ENCODE data around the gene KIAA1217.
"Not testable (repeated sequence)": the region's sequence is repeated elsewhere in the genome, so short reads cannot be mapped to it uniquely, and the experiment has no call there.

Gene KIAA1217

DNA sequence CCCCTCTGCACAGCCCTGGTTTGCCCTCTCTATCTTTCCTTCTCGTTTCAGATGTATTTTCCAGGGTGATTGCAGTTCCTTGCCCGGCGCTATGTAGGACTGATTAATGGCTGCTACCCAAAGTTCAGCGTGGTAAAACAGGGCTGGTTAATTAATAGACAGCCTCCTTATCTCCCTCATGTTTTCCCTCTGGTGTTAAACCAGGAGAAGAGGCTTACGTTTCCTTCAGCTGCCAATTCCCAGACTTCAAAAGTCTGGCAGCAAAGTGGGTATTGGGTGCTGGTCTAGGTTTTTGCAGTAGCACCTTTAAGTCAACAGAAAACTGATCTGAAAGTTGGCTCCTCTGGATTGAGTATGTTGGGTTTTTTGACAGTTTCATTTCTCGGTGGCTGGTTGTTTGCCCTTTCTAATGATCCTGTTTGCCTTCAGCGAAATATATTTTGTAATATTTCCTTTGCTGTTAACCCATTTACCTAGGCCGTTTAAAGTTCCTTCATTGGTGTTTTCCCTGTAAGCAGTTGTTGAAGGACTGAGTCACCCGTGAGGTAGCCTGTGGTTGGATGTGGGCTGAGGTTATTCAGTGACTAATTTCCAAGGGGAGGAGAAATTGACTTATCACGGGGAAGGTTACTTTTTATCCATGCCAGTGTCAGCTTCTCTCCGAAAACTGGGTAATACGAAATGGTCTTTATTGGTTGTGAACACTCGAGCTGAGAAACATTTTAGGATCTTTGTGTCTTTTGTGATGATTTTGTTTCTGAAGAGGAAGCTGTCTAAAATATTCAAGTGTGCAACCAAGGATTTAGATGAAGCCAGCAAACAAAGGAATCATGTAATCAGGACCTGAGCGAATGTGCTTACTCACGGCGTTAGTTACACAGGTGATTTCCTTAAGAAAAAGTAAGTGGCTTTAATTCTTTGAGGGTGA is 257.2 kb downstream of the KIAA1217 start:
- peak; percentile 31 to 50 for DNase-seq (ENCODE audit: low read depth in 2 of 2)

DNA sequence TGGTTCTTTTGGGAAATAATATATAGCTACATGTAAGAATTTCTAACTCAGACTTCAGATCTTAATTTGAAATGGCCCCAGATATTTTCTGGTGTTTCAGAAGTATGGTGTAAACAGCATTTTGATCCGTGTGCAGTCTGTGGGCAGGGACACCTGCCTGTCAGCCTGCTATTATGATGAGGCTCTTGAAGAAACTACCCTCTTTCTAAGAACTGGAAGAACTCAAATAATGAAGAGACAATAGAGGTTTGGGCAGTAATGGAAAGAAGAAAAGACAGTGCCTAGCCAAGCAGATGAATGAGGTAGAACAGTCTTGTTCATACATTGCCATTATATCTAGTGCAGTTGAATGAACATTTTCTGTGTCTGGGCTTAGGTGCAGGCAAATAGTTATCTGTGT is 258.2 kb downstream of the KIAA1217 start:
- DNase-seq (ENCODE audit: low read depth in 2 of 2) = no peak

DNA sequence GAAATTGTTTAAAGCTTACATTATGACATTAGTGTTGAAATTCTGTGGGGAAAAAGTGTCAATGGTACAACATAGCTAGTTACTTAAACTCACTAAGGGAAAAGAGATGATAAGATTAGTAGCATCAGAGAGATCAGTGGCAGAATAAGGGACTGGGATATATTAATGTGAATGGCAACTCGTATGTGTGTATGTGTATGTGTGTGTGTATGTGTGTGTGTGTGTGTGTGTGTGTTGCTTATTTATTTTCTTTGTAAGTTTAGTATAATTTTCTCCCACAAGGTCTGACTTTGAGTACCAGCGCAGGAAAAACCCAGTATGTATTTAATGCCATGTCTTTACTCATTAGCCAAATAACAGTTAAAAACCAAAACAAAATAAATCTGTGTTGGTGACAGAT is 258.7 kb downstream of the KIAA1217 start:
- DNase-seq (ENCODE audit: low read depth in 2 of 2) = no peak

DNA sequence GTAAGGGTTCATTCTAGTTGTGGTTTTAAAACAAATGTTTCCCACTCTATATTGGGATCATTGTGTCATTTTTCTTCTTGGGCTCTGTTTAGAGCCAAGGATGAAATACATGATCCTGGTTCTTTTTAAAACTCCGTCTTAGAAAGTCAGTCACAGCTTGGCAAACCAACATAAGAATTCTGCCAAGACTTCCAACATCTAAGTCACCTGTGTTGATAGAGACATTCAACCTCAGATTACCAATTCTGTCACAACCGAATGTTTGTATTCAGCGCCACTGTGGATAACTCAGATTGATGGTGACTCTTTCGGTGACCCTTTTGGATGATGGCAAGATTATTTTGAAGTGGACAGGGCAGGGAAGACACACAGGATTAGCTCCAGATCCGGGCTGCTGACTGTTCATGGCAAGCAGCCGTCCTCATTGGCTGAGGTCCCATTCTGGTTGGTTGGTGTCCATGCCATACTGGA is 259.4 kb downstream of the KIAA1217 start:
- DNase-seq (ENCODE audit: low read depth in 2 of 2) = no peak

DNA sequence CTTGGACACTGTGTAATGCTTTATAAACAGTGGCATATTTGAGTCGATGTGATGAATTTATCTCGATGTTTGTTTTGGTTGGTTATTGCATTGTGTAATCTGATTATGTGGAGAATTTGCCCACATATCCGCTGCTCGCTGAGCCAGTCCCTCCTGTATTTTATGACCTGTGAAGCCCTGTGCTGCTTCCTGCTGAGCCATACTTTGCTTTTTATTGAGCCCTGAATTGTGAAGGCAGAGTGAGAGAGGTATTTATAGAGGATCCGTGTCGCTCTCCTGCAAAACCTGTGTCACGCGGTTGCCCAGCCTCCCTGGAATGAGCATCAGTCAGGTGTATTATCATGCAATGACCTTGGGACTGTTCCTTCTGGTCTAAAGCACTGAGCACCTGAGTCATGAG is 261.1 kb downstream of the KIAA1217 start:
- no peak for DNase-seq (ENCODE audit: low read depth in 2 of 2)

DNA sequence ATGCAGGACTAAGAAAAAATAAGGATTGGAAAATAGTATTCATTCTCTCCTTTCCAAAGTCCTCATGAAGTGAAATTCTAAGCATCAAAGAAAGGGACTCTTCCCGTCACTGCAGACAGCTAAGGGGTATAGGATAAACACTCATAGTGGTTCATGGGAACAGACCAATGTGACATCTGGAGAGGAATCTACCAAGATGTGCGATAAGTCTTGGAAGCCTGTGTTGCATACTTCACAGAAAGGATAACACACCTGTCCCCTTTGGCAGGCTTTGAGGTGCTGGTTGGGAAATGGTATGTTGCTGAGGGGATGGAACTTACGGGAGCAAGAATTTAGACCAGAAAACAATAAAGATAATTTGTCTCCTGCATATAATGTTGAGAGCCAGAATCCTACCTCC is 266.7 kb downstream of the KIAA1217 start:
- DNase-seq (ENCODE audit: low read depth in 2 of 2) = no peak

DNA sequence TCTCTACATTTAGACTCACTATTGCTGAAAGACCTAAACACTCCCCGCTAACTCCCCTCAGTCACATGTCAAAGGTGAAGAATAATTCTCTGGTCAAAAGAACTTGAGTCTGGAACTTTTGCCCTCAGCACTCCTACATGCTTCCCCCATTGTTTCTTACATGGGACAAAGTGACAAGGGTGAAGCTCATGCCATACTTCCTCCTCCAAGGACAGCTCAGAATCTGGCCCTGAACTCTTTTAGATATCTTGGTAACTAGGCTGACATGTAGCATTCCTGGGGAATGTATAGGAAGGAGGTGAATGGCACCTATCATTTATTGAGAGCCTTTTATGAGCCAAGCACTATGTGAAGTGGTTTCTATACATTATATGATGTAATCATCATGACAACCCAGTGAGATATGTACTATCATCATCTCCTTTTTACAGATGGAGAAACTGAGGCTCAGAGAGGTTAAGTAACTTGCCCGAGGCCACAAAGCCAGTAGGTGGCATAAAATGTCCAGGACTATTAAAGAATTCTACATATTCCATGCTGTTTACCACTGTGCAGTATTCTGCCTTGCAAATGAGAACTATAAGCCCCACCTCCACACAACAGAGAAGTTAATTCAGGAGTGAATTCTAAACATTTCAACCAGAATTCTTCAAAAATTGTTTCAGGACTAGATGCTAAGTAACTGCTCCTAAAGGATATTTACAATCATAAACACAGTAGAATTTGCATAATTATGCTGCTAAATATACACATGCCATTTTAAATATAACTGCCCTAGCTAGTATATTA is 268.2 kb downstream of the KIAA1217 start:
- no peak for DNase-seq (ENCODE audit: low read depth in 2 of 2)

DNA sequence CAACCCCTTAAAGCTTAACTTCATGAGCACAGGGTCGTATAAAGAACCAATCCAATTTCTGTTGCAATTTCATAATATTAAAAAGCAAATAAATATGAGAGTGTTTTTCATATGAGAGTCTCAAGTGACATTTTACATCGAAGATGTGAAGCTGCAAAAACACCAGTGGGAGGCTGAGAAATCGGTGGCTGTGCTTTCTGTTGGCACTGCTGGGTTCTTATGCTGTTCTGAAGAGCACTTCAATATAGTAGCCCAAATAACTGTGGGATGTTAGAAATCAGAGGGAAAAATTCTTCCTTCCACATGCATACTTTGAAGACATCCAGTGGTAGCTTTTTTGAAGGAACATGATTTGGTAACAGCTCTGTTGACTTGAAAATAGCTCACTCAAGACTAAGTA is 269.0 kb downstream of the KIAA1217 start:
- DNase-seq (ENCODE audit: low read depth in 2 of 2) = no peak

DNA sequence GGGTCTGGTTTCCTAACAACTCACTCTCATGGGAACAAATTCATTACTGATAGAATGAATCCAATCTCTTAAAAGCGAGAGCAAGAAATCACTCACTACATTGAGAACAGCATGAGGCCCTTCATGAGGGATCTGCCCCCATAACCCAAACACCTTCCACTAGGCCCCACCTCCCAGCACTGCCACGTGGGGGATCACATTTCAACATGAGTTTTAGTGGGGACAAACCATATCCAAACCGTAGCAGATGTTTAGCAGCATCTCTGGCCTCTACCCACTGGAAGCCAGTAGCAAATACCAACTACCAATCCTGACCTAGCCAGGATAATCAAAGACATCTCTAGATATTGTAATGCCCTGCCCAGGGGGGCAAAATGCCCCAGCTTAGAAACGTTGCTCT is 270.9 kb downstream of the KIAA1217 start:
- no peak for DNase-seq (ENCODE audit: low read depth in 2 of 2)

DNA sequence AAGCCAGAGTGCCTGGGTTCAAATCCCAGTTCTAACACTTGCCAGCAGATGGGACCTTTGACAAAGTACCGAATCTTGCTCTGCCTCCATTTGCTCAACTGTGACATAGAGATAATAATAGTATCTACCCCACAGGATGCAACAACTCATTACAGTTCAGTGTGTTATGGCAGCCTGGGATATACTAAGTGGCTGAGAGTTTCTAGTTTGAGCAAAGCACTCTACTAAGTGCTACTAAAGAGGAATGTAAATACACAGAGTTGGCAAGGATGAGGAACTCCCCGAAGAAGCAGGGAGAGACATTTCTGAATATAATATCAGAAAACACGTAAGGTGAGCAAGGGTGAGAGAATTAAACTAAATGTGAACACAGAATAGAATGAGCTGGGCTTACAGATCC is 271.5 kb downstream of the KIAA1217 start:
- no peak for DNase-seq (ENCODE audit: low read depth in 2 of 2)

DNA sequence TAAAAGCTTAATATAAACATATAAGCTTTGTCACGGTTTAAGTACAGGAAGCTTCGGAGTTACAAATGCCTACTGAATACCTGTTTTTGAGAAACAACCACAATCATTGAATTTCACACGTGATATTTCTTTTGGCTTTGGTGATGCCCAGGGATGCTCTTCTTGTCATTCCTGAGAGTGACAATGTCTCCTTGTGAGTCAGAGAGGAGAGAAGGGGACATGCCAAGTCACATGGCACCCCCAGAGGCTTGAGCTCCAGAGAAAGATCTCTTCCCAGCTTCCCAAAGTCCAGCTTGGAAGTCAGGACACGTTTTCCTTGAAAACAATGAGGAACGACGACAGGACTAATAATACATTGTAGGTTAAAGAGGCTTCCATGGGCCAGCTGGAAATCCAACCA is 272.3 kb downstream of the KIAA1217 start:
- DNase-seq (ENCODE audit: low read depth in 2 of 2) = no peak

DNA sequence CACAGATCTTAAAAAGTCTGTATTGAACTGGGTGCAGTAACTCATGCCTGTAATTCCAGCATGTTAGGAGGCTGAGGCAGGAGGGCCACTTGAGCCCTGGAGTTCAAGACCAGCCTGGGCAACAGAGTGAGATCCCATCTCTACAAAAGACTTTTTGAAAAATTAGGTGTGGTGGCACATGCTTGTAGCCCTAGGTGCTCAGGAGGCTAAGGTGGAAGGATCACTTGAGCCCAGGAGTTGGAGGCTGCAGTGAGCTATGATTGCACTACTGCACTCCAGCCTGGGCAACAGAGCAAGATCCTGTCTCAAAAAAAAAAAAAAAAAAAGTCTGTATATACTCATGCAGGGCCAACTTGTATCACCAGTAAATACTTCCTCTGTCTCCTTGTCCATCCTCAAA is 273.8 kb downstream of the KIAA1217 start:
- not testable (repeated sequence) for DNase-seq (ENCODE audit: low read depth in 2 of 2)

DNA sequence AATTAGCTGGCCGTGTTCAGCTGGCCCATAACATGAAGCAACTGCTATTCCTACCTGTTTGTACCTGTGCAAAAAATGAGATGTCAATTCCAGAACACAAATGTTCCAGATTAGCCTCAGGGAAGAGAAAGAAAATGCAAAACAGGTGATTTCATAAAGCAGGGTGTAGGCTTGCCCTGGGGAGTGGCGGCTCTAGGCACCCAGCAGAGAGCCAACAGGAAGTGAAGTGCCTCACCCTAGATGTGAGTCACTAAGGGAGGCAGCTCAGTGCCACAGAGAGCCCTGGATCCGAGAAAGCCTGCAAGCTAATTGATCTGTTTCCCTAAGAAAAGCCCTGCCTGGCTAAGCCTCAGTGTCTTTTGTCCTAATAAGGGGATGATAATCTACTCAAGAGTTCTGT is 274.8 kb downstream of the KIAA1217 start:
- DNase-seq (ENCODE audit: low read depth in 2 of 2) = no peak

DNA sequence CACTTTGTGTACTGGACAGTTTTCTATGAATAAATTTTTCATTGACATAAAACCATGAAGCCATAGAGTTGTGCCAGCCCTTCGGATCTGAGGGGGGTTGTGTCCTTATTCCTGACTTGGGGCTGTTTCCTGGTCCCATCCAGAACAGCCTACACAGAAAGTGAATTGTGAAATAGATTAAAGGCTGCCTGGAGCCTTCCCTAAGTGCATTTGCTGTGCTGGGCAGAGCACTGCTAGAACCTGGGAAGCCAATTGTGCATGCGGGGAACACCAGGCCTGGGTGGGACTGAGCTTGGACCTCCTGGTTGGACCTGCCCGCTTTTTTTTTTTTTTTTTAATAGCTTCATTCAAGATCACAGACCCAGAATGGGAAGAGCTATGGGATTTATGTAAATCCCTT is 275.8 kb downstream of the KIAA1217 start:
- DNase-seq (ENCODE audit: low read depth in 2 of 2) = no peak

DNA sequence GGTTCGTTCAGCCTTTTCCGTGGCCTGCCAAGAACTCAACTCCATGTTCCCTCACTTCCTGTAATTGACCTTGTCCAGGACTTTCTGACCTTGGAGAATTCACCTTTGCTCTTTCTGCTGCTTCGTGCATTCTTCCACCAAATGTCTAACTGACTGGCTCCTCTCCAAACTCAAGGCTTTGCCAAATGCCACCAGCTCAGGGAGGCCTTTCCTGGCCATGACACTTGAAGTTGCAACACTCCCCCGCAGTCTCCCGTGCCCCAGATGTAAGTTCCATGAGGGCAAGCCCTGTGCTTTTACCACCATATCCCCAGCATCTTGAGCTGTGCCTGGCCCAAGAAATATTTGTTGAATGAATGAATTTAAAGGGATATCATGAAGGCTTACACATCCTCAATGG is 276.4 kb downstream of the KIAA1217 start:
- DNase-seq (ENCODE audit: low read depth in 2 of 2) = no peak

DNA sequence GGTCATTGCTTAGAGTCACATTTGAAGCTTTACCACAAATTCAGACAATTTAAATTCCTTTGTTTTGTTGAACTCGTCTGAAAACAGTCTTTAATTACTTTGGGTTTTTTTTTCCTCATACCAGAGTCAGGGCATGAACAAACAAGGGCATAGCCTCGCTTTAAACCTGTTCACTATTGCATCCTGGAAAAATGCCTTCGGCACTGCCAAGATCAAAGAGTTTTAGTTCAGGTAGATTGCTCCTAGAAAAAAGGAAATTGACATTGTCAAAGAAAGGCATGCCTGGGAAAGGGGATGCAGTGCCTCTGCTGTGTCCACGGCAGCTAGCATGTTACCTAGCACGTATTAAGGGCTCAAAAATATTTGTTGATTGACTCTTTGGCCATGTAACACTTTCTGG is 279.7 kb downstream of the KIAA1217 start:
- no peak for DNase-seq (ENCODE audit: low read depth in 2 of 2)

DNA sequence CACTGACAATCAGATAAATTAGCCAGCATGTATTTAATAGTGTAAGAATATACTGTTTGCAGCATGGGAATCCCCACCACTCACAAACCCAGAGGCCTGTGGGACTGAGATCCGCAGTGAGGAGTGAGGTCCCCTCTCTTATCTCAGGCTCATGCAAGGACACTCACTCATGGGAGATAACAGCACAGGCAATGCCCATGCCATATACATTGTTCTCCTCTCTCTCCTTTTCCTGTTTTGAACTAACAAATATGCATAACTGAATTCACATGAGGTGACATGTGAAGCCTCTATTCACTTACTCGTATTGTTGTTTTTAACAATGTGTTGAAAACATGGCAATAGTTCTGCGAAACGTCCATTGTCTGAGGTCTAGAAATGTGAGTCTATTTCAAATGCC is 284.2 kb downstream of the KIAA1217 start:
- no peak for DNase-seq (ENCODE audit: low read depth in 2 of 2)

DNA sequence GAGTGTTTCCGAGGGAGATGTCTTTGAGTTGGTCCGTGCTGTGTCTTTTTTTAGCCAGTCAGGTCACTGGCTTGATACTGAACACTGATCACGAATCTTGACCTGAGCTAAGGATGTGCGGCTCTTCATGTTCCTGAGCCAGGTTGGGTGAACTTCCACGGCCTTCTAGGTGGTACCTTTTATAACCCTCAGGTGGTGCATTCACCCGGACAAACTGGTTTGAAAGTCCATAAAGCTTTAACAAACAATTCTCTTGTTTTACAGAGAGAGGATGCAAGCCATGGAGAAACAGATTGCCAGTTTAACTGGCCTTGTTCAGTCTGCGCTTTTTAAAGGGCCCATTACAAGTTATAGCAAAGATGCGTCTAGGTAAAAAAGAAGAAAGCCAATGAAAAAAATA is 285.3 kb downstream of the KIAA1217 start:
- no peak for DNase-seq (ENCODE audit: low read depth in 2 of 2)

DNA sequence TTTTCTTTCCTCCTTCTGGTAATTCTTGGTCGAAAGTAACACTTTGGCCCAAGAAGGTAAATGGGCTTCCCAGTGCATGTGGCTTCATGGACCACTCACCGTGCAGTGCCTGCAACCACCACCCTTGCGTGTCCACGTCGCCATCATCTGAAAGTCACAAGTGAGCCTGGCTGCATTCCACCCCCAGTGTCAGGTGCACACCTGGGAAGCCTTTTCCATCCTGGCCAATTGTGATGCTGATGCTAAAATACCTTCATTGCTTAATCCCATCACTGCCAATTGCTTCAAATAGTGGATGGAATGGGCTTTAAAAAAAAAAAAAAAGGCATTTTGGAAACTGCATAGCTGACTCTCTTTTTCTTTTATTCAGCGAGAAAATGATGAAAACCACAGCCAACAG is 285.8 kb downstream of the KIAA1217 start:
- no peak for DNase-seq (ENCODE audit: low read depth in 2 of 2)

DNA sequence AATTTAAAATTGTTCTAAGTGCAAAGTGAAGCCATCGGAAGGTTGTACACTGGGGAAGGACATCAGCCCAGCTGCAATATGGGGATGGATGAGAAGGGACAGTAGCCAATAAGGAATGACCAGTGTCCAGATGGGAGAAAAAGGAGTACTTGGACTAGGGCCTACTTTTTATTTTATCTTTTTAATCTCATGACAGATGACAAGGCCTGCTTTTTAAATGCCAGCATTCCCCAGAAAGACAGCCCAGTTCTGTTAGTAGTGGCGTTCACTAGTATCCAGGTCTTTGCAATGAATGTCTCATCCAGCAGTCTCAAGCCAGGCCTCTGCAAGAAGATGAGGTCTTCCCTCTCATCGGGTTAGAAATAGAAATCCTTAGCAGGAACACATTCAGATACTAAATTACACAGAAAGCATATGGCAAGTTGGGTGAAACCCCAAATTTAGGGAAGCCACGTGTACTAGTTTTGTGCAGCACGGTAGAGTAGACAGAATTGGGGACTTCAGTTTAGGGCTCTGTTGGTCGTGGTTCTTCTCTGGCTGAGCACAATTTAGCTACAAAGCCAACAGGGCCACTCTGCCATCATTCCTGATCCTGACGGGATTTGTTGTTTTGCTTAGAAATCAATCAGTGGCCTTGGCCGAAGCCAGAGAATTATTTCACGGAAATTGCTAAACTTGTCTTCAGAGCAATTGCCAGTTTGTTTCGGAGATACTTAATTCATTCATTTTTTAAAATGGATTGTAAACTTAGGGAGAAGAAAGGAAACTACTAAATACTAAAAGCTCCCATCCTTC is 286.9 kb downstream of the KIAA1217 start:
- DNase-seq (ENCODE audit: low read depth in 2 of 2) = no peak

DNA sequence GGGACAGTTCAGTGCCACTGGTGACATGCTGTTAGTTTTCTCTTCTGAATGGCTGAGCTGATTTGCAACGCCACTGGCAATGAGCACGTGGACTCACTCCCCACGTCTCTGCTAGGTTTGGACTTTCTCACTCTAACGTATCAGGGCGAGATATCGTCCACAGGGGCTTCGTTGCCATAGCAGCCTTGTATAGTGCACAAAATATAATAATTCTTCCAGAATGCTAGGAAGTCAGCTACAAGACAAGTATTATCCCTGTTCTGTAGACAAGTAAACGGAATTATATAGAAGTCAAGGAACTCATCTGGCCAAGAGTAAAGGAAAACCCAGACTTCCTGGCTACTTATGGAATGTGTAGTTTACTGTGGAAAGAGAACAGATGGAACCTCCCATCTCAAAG is 288.0 kb downstream of the KIAA1217 start:
- DNase-seq (ENCODE audit: low read depth in 2 of 2) = no peak

DNA sequence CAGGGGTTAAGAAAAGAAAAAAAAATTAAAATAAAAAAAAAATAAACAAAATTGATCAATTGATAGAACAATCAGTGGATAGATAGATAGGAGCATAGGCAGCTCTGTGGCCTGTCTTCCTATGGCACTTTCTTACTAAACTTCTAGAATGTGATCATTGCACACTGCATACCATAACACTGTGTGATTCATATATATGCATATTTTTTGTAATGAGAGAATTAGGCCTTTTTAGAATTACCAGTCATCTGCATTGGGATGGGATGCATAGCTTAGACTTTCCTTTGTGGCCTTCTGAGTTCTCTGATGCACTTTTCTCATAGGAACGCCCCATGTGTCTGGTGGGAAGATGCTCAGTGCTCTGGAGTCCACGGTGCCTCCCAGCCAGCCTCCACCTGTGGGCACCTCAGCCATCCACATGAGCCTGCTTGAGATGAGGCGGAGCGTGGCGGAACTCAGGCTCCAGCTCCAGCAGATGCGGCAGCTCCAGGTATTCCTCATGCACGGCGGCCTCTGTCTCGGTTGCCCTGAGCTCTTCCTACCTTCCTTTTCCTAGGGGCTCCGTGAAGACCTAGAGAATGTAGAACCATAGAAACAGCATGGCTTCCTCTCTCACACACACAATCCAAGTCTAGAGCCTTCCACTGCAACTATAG is 292.2 kb downstream of the KIAA1217 start:
- DNase-seq (ENCODE audit: low read depth in 2 of 2) = no peak
